H1 (cell line): ENCODE measurements around the gene FAM162B. TPM values are rescaled to one million over a fixed set of nuclear protein-coding genes. Genes with fewer than 3 reads are reported as not detected.

ENCODE experiments used
- CTCF ChIA-PET: fragments of 300-600 bp; sonication (Branson Sonifier 250); formaldehyde crosslinking; loops from one replicate; lab custom pipeline; 2021; ENCODE audit not compliant: partially characterized antibody; lab: Charles Lee
- POLR2A ChIA-PET: fragments of 300-600 bp; sonication (Branson Sonifier 250); formaldehyde crosslinking; loops from one replicate; lab custom pipeline; 2021; ENCODE audit warnings: inconsistent platforms; ENCODE audit not compliant: partially characterized antibody; lab: Charles Lee
- DNase-seq, 2 experiments: peaks; one replicate each; pipeline versions ENCODE4 v3.0.0 to v3.0.0-alpha.2; 2010 to 2022; ENCODE audit warnings: low spot score in 2 of 2, low read depth in 1 of 2, mixed read lengths in 1 of 2
- FAIRE-seq: peaks from 2 replicates; lab custom pipeline; 2011; peaks lifted over from hg19 to GRCh38; lab: Jason Lieb, UNC
- H2AFZ ChIP-seq: 2 replicates; pipeline ENCODE4 v1.8.1; 2012; ENCODE audit warnings: low read length, inconsistent platforms
- H2AK5ac ChIP-seq: 2 replicates; pipeline ENCODE4 v1.6.1; 2013; ENCODE audit warnings: low read depth, low read length
- H2BK120ac ChIP-seq: replicated peaks from 2 replicates; pipeline ENCODE3; 2013; ENCODE audit warnings: low read depth, low read length, inconsistent platforms
- H2BK12ac ChIP-seq: 2 replicates; pipeline ENCODE4 v1.6.1; 2013; ENCODE audit warnings: low read depth, low read length
- H2BK15ac ChIP-seq: 2 replicates; pipeline ENCODE4 v1.6.1; 2013; ENCODE audit warnings: low read length
- H2BK20ac ChIP-seq: 2 replicates; pipeline ENCODE4 v1.6.1; 2013; ENCODE audit warnings: low read length
- H2BK5ac ChIP-seq: 2 replicates; pipeline ENCODE4 v1.6.1; 2013; ENCODE audit warnings: low read depth, low read length
- H3K14ac ChIP-seq: 2 replicates; pipeline ENCODE4 v1.6.1; 2013; ENCODE audit warnings: inconsistent platforms; ENCODE audit not compliant: insufficient read length
- H3K18ac ChIP-seq: 2 replicates; pipeline ENCODE4 v1.6.1; 2013; ENCODE audit warnings: low read length; ENCODE audit errors: extremely low read depth
- H3K23ac ChIP-seq: 2 replicates; pipeline ENCODE4 v1.6.1; 2013; ENCODE audit warnings: inconsistent platforms; ENCODE audit not compliant: insufficient read length
- H3K23me2 ChIP-seq: 2 replicates; pipeline ENCODE4 v1.6.1; 2013; ENCODE audit warnings: low read depth, low read length
- H3K27ac ChIP-seq: 2 replicates; pipeline ENCODE4 v1.6.1; 2011; ENCODE audit warnings: low read depth, low read length, inconsistent platforms
- H3K27me3 ChIP-seq, 4 experiments: replicated peaks in 1 of 4; 1 replicate in 1 of 4; 2 replicates in 3 of 4; pipeline versions ENCODE4 v1.6.1 to v1.8.1; 2011 to 2013; ENCODE audit warnings: low read length in 3 of 4, mild to moderate bottlenecking in 3 of 4, inconsistent platforms in 2 of 4, mixed read lengths in 2 of 4, moderate library complexity in 1 of 4; ENCODE audit not compliant: control insufficient read depth in 3 of 4, insufficient read depth in 3 of 4; ENCODE audit errors: extremely low read depth in 1 of 4
- H3K36me3 ChIP-seq, 4 experiments: 2 replicates each; pipeline versions ENCODE4 v1.6.1 to v1.8.1; 2011 to 2013; ENCODE audit warnings: mild to moderate bottlenecking in 4 of 4, low read length in 3 of 4, moderate library complexity in 2 of 4, control low read depth in 1 of 4, inconsistent platforms in 1 of 4; ENCODE audit not compliant: insufficient read depth in 4 of 4, control insufficient read depth in 2 of 4
- H3K4ac ChIP-seq: replicated peaks from 2 replicates; pipeline ENCODE3; 2013; ENCODE audit warnings: low read length, low read depth, mixed read lengths, inconsistent platforms; ENCODE audit not compliant: insufficient read length
- H3K4me1 ChIP-seq, 4 experiments: replicated peaks in 1 of 4; 1 replicate in 1 of 4; 2 replicates in 3 of 4; pipeline versions ENCODE4 v1.6.1 to v1.8.1; 2011 to 2013; ENCODE audit warnings: low read length in 3 of 4, inconsistent platforms in 2 of 4, mixed read lengths in 1 of 4; ENCODE audit not compliant: insufficient read depth in 4 of 4, control insufficient read depth in 3 of 4
- H3K4me2 ChIP-seq, 2 experiments: 2 replicates each; pipeline versions ENCODE4 v1.6.1 to v1.8.1; 2011 to 2013; ENCODE audit warnings: low read depth in 2 of 2, low read length in 2 of 2, control low read depth in 1 of 2, inconsistent platforms in 1 of 2, mild to moderate bottlenecking in 1 of 2; ENCODE audit not compliant: insufficient read depth in 1 of 2
- H3K4me3 ChIP-seq, 4 experiments: fragments of 200-600, 300-600 bp in 1 of 4; sonication (generic), shearing (Covaris generic), sonication (Bioruptor Twin) in 1 of 4; 2 replicates each; pipeline versions ENCODE4 v1.5.1 to v1.8.1; 2011 to 2016; ENCODE audit warnings: low read length in 4 of 4, low read depth in 3 of 4, control low read depth in 2 of 4, inconsistent platforms in 2 of 4, mild to moderate bottlenecking in 2 of 4, mixed read lengths in 1 of 4, moderate library complexity in 1 of 4; ENCODE audit not compliant: insufficient read depth in 2 of 4; ENCODE audit errors: extremely low read depth in 1 of 4
- H3K56ac ChIP-seq: replicated peaks from 2 replicates; pipeline ENCODE3; 2013; ENCODE audit warnings: low read depth, mild to moderate bottlenecking, mixed read lengths, low read length, inconsistent platforms; ENCODE audit not compliant: insufficient read length
- H3K79me1 ChIP-seq: 2 replicates; pipeline ENCODE4 v1.6.1; 2013; ENCODE audit warnings: low read depth, low read length, control low read depth
- H3K79me2 ChIP-seq, 2 experiments: 2 replicates each; pipeline versions ENCODE4 v1.6.1 to v1.8.1; 2012 to 2013; ENCODE audit warnings: low read length in 2 of 2, mild to moderate bottlenecking in 2 of 2, inconsistent platforms in 1 of 2; ENCODE audit not compliant: insufficient read depth in 2 of 2, control insufficient read depth in 1 of 2
- H3K9ac ChIP-seq, 4 experiments: replicated peaks in 1 of 4; 1 replicate in 1 of 4; 2 replicates in 3 of 4; pipeline versions ENCODE4 v1.6.1 to v1.8.1; 2011 to 2013; ENCODE audit warnings: low read depth in 3 of 4, low read length in 3 of 4, control low read depth in 2 of 4, mild to moderate bottlenecking in 2 of 4, moderate library complexity in 2 of 4, inconsistent platforms in 1 of 4; ENCODE audit errors: extremely low read depth in 1 of 4
- H3K9me3 ChIP-seq, 2 experiments: 2 replicates each; pipeline versions ENCODE4 v1.6.1 to v1.8.1; 2012 to 2013; ENCODE audit warnings: mild to moderate bottlenecking in 2 of 2, moderate library complexity in 2 of 2, control low read depth in 1 of 2, inconsistent platforms in 1 of 2, low read depth in 1 of 2, low read length in 1 of 2, mixed read lengths in 1 of 2; ENCODE audit not compliant: insufficient read depth in 2 of 2
- H4K20me1 ChIP-seq, 2 experiments: replicated peaks in 1 of 2; 2 replicates each; pipeline versions ENCODE3 to v1.8.1; 2011 to 2013; ENCODE audit warnings: inconsistent platforms in 2 of 2, low read length in 2 of 2, mild to moderate bottlenecking in 1 of 2; ENCODE audit not compliant: insufficient read depth in 2 of 2, control insufficient read depth in 1 of 2
- H4K5ac ChIP-seq: 2 replicates; pipeline ENCODE4 v1.6.1; 2013; ENCODE audit warnings: low read length, low read depth, mixed read lengths, inconsistent platforms; ENCODE audit not compliant: insufficient read length
- H4K8ac ChIP-seq: 2 replicates; pipeline ENCODE4 v1.8.0; 2013; ENCODE audit warnings: mild to moderate bottlenecking, moderate library complexity, low read length, inconsistent platforms; ENCODE audit not compliant: insufficient read depth; ENCODE audit errors: extremely low read depth
- H4K91ac ChIP-seq: replicated peaks from 2 replicates; pipeline ENCODE3; 2013; ENCODE audit warnings: low read length, mixed read lengths, inconsistent platforms; ENCODE audit not compliant: insufficient read length
- ASH2L ChIP-seq: fragments of 200-600, 300-600 bp; sonication (generic); IDR thresholded peaks from one replicate; pipeline ENCODE4 v1.7.1; 2017; ENCODE audit warnings: low read length
- CEBPB ChIP-seq: IDR thresholded peaks from 2 replicates; pipeline ENCODE4 v1.6.1; 2012; ENCODE audit warnings: low read depth, low read length
- EP300 ChIP-seq, 2 experiments: IDR thresholded peaks; 1 replicate in 1 of 2; 2 replicates in 1 of 2; pipeline ENCODE4 v1.6.1; 2011 to 2012; ENCODE audit warnings: low read depth in 2 of 2, low read length in 2 of 2, mild to moderate bottlenecking in 2 of 2, borderline replicate concordance in 1 of 2, inconsistent platforms in 1 of 2, moderate library complexity in 1 of 2
- HDAC2 ChIP-seq, 2 experiments: fragments of 300-600 bp in 1 of 2; sonication (generic) in 1 of 2; IDR thresholded peaks; 2 replicates each; pipeline ENCODE4 v1.6.1; 2011 to 2012; ENCODE audit warnings: low read depth in 2 of 2, low read length in 2 of 2, mild to moderate bottlenecking in 2 of 2, moderate library complexity in 2 of 2, borderline replicate concordance in 1 of 2, inconsistent platforms in 1 of 2
- POLR2AphosphoS5 ChIP-seq: IDR thresholded peaks from 2 replicates; pipeline ENCODE4 v1.6.1; 2011; ENCODE audit warnings: low read depth, low read length
- SIRT6 ChIP-seq: IDR thresholded peaks from one replicate; pipeline ENCODE4 v1.7.1; 2012; ENCODE audit warnings: low read length, inconsistent platforms
- TBP ChIP-seq: IDR thresholded peaks from 2 replicates; pipeline ENCODE4 v1.6.1; 2011; ENCODE audit warnings: low read depth, low read length, improper control_type of control experiment
- whole genome bisulfite sequencing, 2 experiments: shearing (Covaris generic) in 1 of 2; methylation state at CpG; one replicate each; pipeline versions ENCODE4 v1.1.6 to v1.1.7; 2013 to 2015; ENCODE audit warnings: low lambda C conversion rate in 2 of 2, mixed read lengths in 2 of 2, inconsistent platforms in 1 of 2, low coverage in 1 of 2, missing lambda C conversion rate in 1 of 2; ENCODE audit not compliant: insufficient replicate concordance in 2 of 2, insufficient coverage in 1 of 2, insufficient read length in 1 of 2; ENCODE audit errors: extremely low coverage in 1 of 2, missing lambda C conversion rate in 1 of 2; 5-methylcytosine and 5-hydroxymethylcytosine counted together
- polyA plus RNA-seq, 7 experiments: library from polyadenylated mRNA; depleted of rRNA in 3 of 7; stranded (reverse) in 5 of 7; unstranded in 2 of 7; fragments of >200 nt in 5 of 7; fragments of 200-250 nt in 2 of 7; gene quantifications; 1 replicate in 5 of 7; 2 replicates in 1 of 7; 4 replicates in 1 of 7; pipeline versions ENCODE4 v1.2.1 to v1.2.3, GENCODE V29; 2011 to 2013; ENCODE audit warnings: missing spikeins in 2 of 7, mixed read lengths in 2 of 7
- total RNA-seq: library from RNA; stranded (reverse); fragmentation: NEBNext Ultra II Directional; extraction: Animal tissue kit (Norgen Biotek cat#: 25700); gene quantifications from 2 replicates; pipeline ENCODE4 v1.2.1, GENCODE V29; 2021
- TF ChIP-seq, protein P1 (sequence below): IDR thresholded peaks from 2 replicates; pipeline ENCODE4 v1.6.1; 2012; ENCODE audit warnings: inconsistent platforms
- TF ChIP-seq, protein P2 (sequence below): IDR thresholded peaks from 2 replicates; pipeline ENCODE4 v1.6.1; 2012; ENCODE audit warnings: inconsistent platforms

The FAM162B gene
- total and polyA plus RNA-seq, 2 of the 8 experiments (the other 6 are each of a cell fraction or from before 2014, with no cell fraction given): 2.6 to 3.2 TPM

- Histone ChIP-seq H3K56ac (no peak overlapping the region), H2AK5ac (no peak overlapping the region), H2BK5ac (no peak overlapping the region), H3K9me3 (no peaks in the 10 kb centered on the region), H3K27me3 (peaks cover 8 to 31% (median 24%) of the 10 kb centered on the region in 4 experiments), H3K36me3 (no peaks in the 10 kb centered on the region), H3K79me1 (no peaks in the 10 kb centered on the region), H4K8ac (peak overlapping the region; percentile 41; the same call in 1 of the 2 replicates), H2BK20ac (no peak overlapping the region), H2BK15ac (no peak overlapping the region), H4K20me1 (no peaks in the 10 kb centered on the region), H3K27ac (no peak overlapping the region), H2AFZ (peak overlapping the region; percentile 98; the same call in 1 of the 2 replicates), H3K4me2 (peak overlapping the region; percentile 63 to 97; a peak in 3 of 4 replicates), H3K4me1 (peaks cover 0 to 2% (median 0%) of the 10 kb centered on the region in 4 experiments; a peak in 3 of 7 replicates), H3K23me2 (peaks cover 12% of the 10 kb centered on the region; the same call in 1 of the 2 replicates), H3K14ac (no peak overlapping the region), H3K4ac (no peak overlapping the region), H4K91ac (no peak overlapping the region), H2BK12ac (no peak overlapping the region), H3K23ac (no peak overlapping the region), H3K4me3 (peak overlapping the region; percentile 33 to 72 (median 68)), H2BK120ac (no peak overlapping the region), H3K79me2 (no peaks in the 10 kb centered on the region), H3K18ac (no peak overlapping the region), H3K9ac (no peak overlapping the region), H4K5ac (no peak overlapping the region)
- WGBS, 2 experiments: 52% methylated on average over 11 of the region's 11 CpGs; no CpG with 5 or more reads in 1 of the 2 experiments
- FAIRE-seq: no peak
- TF ChIP-seq TBP (no peak), ASH2L (no peak), SIRT6 (no peak), POLR2AphosphoS5 (no peak), EP300 (IDR thresholded peaks at IDR 0.05; ENCODE audit: borderline replicate concordance in 1 of 2, low read depth in 2 of 2, low read length in 2 of 2) (no peak), CEBPB (no peak), HDAC2 (IDR thresholded peaks at IDR 0.05; ENCODE audit: borderline replicate concordance in 1 of 2, low read depth in 2 of 2, low read length in 2 of 2) (no peak)
- TF ChIP-seq, protein P1, sequence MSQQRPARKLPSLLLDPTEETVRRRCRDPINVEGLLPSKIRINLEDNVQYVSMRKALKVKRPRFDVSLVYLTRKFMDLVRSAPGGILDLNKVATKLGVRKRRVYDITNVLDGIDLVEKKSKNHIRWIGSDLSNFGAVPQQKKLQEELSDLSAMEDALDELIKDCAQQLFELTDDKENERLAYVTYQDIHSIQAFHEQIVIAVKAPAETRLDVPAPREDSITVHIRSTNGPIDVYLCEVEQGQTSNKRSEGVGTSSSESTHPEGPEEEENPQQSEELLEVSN: no peak
- TF ChIP-seq, protein P2, sequence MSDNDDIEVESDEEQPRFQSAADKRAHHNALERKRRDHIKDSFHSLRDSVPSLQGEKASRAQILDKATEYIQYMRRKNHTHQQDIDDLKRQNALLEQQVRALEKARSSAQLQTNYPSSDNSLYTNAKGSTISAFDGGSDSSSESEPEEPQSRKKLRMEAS: no peak
- POLR2A ChIA-PET: no interaction called here
- CTCF ChIA-PET: interaction anchor here (1.0 to 1.4 kb wide), 2 partner anchors 16 to 19 kb away, joined by 3 read pairs; no protein-coding TSS in a partner anchor
- DNase-seq: no peak
Measured at GRCh38 chr6:116763906-116764628, 1.5 kb downstream of the FAM162B start.
